A549 (cell line): Measurements from ENCODE around the gene CNKSR3. TPM values are rescaled to one million over a fixed set of nuclear protein-coding genes. Genes with fewer than 3 reads are reported as not detected.

Experiments used
- ATAC-seq, 2 experiments: fragments of 200-7000 bp in 1 of 2; fragments of >200 bp in 1 of 2; cut with Nextera tagmentation in 1 of 2; cut with Tn5 transposase in 1 of 2; 3 replicates each; pipeline versions ENCODE4 v1.8.0 to v1.9.1; 2018 to 2020; ENCODE audit warnings: mild to moderate bottlenecking in 1 of 2, moderate library complexity in 1 of 2
- CTCF ChIA-PET: fragments of 300-600 bp; sonication (Branson Sonifier 250); formaldehyde crosslinking; extraction: SDS; loops from one replicate; lab custom pipeline; 2021; ENCODE audit warnings: antibody characterized with exemption, inconsistent platforms; lab: Yijun Ruan, JAX
- POLR2A ChIA-PET: fragments of 350-600 bp; formaldehyde crosslinking; extraction: SDS; loops from one replicate; lab custom pipeline; 2021; ENCODE audit warnings: antibody characterized with exemption, inconsistent platforms; lab: Yijun Ruan, JAX
- DNase-seq, 2 experiments: peaks; one replicate each; pipeline versions ENCODE4 v3.0.0 to v3.0.0-alpha.2; 2011 to 2016; ENCODE audit warnings: low read depth in 1 of 2, low spot score in 1 of 2
- FAIRE-seq: peaks from 2 replicates; lab custom pipeline; 2011; peaks lifted over from hg19 to GRCh38; lab: Jason Lieb, UNC
- H3K27ac ChIP-seq, 2 experiments: fragments of >200 bp; sonication (Bioruptor Twin); formaldehyde crosslinking; 3 replicates each; pipeline ENCODE4 v1.5.1; 2016 to 2017
- H3K4me1 ChIP-seq: fragments of >200 bp; sonication (Bioruptor Twin); formaldehyde crosslinking; 3 replicates; pipeline ENCODE4 v1.6.1; 2016
- H3K4me2 ChIP-seq: fragments of >200 bp; sonication (Bioruptor Twin); formaldehyde crosslinking; 3 replicates; pipeline ENCODE4 v1.6.1; 2016
- H3K4me3 ChIP-seq: fragments of >200 bp; sonication (Bioruptor Twin); formaldehyde crosslinking; 3 replicates; pipeline ENCODE4 v1.5.1; 2016
- H3K9me3 ChIP-seq: fragments of >200 bp; sonication (Bioruptor Twin); formaldehyde crosslinking; 3 replicates; pipeline ENCODE4 v1.6.1; 2016
- CBX8 ChIP-seq: fragments of 200-600 bp; sonication (generic); IDR thresholded peaks from 2 replicates; pipeline ENCODE4 v1.6.1; 2016
- CEBPB ChIP-seq, 2 experiments: fragments of >200 bp in 1 of 2; sonication (Bioruptor Twin) in 1 of 2; formaldehyde crosslinking in 1 of 2; IDR thresholded peaks; 2 replicates each; pipeline ENCODE4 v1.6.1; 2012 to 2016
- CHD4 ChIP-seq: fragments of 200-600 bp; sonication (generic); IDR thresholded peaks from 2 replicates; pipeline ENCODE4 v1.6.1; 2016; ENCODE audit warnings: antibody characterized with exemption, mild to moderate bottlenecking, borderline replicate concordance
- EHF ChIP-seq: fragments of 250-450 bp; sonication (Bioruptor Pico); IDR thresholded peaks from 2 replicates; pipeline ENCODE4 v1.5.0; 2020; ENCODE audit warnings: mild to moderate bottlenecking
- ESRRA ChIP-seq: fragments of 150-350 bp; IDR thresholded peaks from 2 replicates; pipeline ENCODE4 v1.6.1; 2014; ENCODE audit warnings: mild to moderate bottlenecking, low read length, borderline replicate concordance
- FOSB ChIP-seq: fragments of 250-450 bp; sonication (Bioruptor Pico); IDR thresholded peaks from 2 replicates; pipeline ENCODE4 v1.5.0; 2020; ENCODE audit warnings: mild to moderate bottlenecking, moderate library complexity
- FOXS1 ChIP-seq: fragments of 250-450 bp; sonication (Bioruptor Pico); IDR thresholded peaks from 2 replicates; pipeline ENCODE4 v1.5.0; 2020; ENCODE audit warnings: mild to moderate bottlenecking, moderate library complexity
- GATA3 ChIP-seq: IDR thresholded peaks from 2 replicates; pipeline ENCODE4 v1.6.1; 2012; ENCODE audit warnings: borderline replicate concordance
- HEYL ChIP-seq: fragments of 250-450 bp; sonication (Bioruptor Pico); IDR thresholded peaks from 2 replicates; pipeline ENCODE4 v1.8.0; 2021; ENCODE audit warnings: mild to moderate bottlenecking, moderate library complexity
- HOXA7 ChIP-seq: fragments of 250-450 bp; sonication (Bioruptor Pico); IDR thresholded peaks from 2 replicates; pipeline ENCODE4 v1.5.0; 2020; ENCODE audit warnings: mild to moderate bottlenecking, moderate library complexity
- HOXB13 ChIP-seq: fragments of 250-450 bp; sonication (Bioruptor Pico); IDR thresholded peaks from 2 replicates; pipeline ENCODE4 v1.5.0; 2020; ENCODE audit warnings: low read depth, mild to moderate bottlenecking, moderate library complexity
- JUNB ChIP-seq: fragments of >200 bp; sonication (Bioruptor Twin); formaldehyde crosslinking; IDR thresholded peaks from 2 replicates; pipeline ENCODE4 v1.6.1; 2016
- KDM1A ChIP-seq: fragments of 200-600 bp; sonication (generic); IDR thresholded peaks from 2 replicates; pipeline ENCODE4 v1.6.1; 2016; ENCODE audit warnings: low read depth, mild to moderate bottlenecking
- NFE2L2 ChIP-seq: fragments of 150-350 bp; conservative IDR thresholded peaks from 2 replicates; pipeline ENCODE4 v1.6.1; 2014; ENCODE audit warnings: low read length
- NR3C1 ChIP-seq: fragments of >200 bp; sonication (Bioruptor Twin); formaldehyde crosslinking; IDR thresholded peaks from 3 replicates; pipeline ENCODE4 v1.6.1; 2017
- PHF8 ChIP-seq: fragments of 200-600 bp; sonication (generic); IDR thresholded peaks from 2 replicates; pipeline ENCODE4 v1.6.1; 2016; ENCODE audit warnings: low read depth, mild to moderate bottlenecking, antibody characterized with exemption, moderate library complexity, borderline replicate concordance
- POLR2A ChIP-seq: IDR thresholded peaks from 2 replicates; pipeline ENCODE4 v1.6.1; 2012; ENCODE audit warnings: mild to moderate bottlenecking, low read length
- RAD21 ChIP-seq, 2 experiments: fragments of >200 bp in 1 of 2; sonication (Bioruptor Twin) in 1 of 2; formaldehyde crosslinking in 1 of 2; IDR thresholded peaks in 1 of 2; conservative IDR thresholded peaks in 1 of 2; 2 replicates in 1 of 2; 3 replicates in 1 of 2; pipeline ENCODE4 v1.6.1; 2012 to 2018; ENCODE audit warnings: inconsistent platforms in 1 of 2
- RFX5 ChIP-seq: fragments of 450-650 bp; IDR thresholded peaks from 2 replicates; pipeline ENCODE4 v1.7.1; 2014; ENCODE audit warnings: antibody characterized with exemption, mild to moderate bottlenecking, moderate library complexity
- SREBF2 ChIP-seq: fragments of 450-650 bp; IDR thresholded peaks from 2 replicates; pipeline ENCODE4 v1.6.1; 2014; ENCODE audit warnings: mild to moderate bottlenecking, moderate library complexity
- TFCP2L1 ChIP-seq: fragments of 250-450 bp; sonication (Bioruptor Pico); IDR thresholded peaks from 2 replicates; pipeline ENCODE4 v1.5.0; 2021; ENCODE audit warnings: mild to moderate bottlenecking
- TP53 ChIP-seq: fragments of 250-450 bp; sonication (Bioruptor Pico); IDR thresholded peaks from 2 replicates; pipeline ENCODE4 v1.5.0; 2021; ENCODE audit warnings: mild to moderate bottlenecking, moderate library complexity
- ZC3H11A ChIP-seq: fragments of 450-650 bp; IDR thresholded peaks from 2 replicates; pipeline ENCODE4 v1.6.1; 2014; ENCODE audit warnings: antibody characterized with exemption, mild to moderate bottlenecking
- WGBS: methylation state at CpG from one replicate; pipeline ENCODE4 v1.1.6; 2017; ENCODE audit errors: missing lambda C conversion rate; 5-methylcytosine and 5-hydroxymethylcytosine counted together
- polyA plus RNA-seq, 4 experiments: library from polyadenylated mRNA; depleted of rRNA in 3 of 4; stranded (reverse); fragments of >200 nt; fragmentation: RNase III in 1 of 4; extraction: RNeasy Plus Mini Kit Qiagen cat#74134 plus additional on column Dnase treatment in 1 of 4; gene quantifications; 2 replicates in 3 of 4; 3 replicates in 1 of 4; pipeline ENCODE4 v1.2.3, GENCODE V29; 2011 to 2017
- TF ChIP-seq, protein P1 (sequence below): IDR thresholded peaks from 2 replicates; pipeline ENCODE4 v1.6.1; 2012
- TF ChIP-seq, protein P2 (sequence below): fragments of >200 bp; sonication (Bioruptor Twin); formaldehyde crosslinking; IDR thresholded peaks from 2 replicates; pipeline ENCODE4 v1.6.1; 2016
- TF ChIP-seq, protein P3 (sequence below): IDR thresholded peaks from 2 replicates; pipeline ENCODE4 v1.6.1; 2012

Gene CNKSR3
- polyA plus RNA-seq, 2 of the 4 experiments (the other 2 are of a cell fraction): 2.9 to 3.5 TPM

DNA sequence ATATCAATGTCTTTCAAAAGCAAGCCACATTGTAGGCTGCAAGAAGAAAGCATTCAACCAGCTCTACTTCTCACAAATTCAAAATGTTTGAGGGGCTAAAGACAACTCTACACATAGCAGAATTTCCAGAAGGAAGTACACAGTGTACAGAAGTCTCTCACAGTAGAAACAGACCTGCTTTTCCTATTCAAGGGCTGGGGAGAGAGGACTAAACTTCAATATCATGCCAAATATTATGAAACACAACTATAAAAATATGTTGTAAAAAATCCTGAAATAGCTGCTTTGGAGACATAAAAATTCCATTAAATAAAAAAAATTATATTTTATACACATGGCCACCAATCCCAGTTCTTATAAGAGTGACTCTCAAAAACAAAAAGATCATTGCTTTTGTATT, 83.0 kb downstream of the CNKSR3 start:
- H3K4me3 ChIP-seq: no peak overlapping the region
- TF ChIP-seq FOSB (CRISPR knock-in tag) (no peak), CBX8 (no peak), CHD4 (no peak), GATA3 (no peak), TP53 (no peak), KDM1A (no peak), SREBF2 (no peak), NFE2L2 (no peak), RAD21 (conservative IDR thresholded peaks at IDR 0.05 in 1 of 2, IDR thresholded peaks at IDR 0.05 in 1 of 2) (no peak), POLR2A (no peak), CEBPB (IDR thresholded peaks at IDR 0.05) (no peak), EHF (CRISPR knock-in tag) (no peak), FOXS1 (no peak)
- TF ChIP-seq, protein P1, sequence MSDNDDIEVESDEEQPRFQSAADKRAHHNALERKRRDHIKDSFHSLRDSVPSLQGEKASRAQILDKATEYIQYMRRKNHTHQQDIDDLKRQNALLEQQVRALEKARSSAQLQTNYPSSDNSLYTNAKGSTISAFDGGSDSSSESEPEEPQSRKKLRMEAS: no peak
- DNase-seq: no peak
- no peak for ATAC-seq
- H3K4me2 ChIP-seq: no peak overlapping the region
- H3K9me3 ChIP-seq: 0 out of 3 replicates have a peak, but pooled peaks cover 4% of the 10 kb centered on the region
- no peak overlapping the region for H3K27ac ChIP-seq
- CTCF ChIA-PET: interaction anchor here (1.0 kb wide), 1 partner anchor 13 kb away, joined by 8 read pairs; no protein-coding TSS in a partner anchor
- H3K4me1 ChIP-seq: peaks cover 25% of the 10 kb centered on the region
- FAIRE-seq: no peak
- POLR2A ChIA-PET: interaction anchor here (0.6 kb wide), 1 partner anchor 16 kb away, joined by 3 read pairs; no protein-coding TSS in a partner anchor

DNA sequence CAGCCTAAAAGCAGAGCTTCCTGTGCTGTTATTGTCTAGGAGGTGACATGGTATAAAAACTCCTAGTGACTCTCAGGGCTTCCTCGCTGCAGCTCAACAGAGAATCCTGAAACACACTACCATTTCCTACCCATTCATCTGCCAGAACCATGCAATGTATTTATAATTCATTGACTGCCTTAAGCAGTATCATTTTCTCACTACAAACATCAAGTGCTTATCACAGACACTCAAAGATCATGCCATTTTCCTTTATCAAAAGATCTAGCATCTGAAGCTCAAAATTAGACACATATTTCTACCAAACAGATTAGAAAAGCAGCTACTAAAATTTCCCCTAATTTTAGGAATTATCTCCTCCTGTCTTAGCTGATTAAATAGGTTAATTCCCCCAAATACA, 83.5 kb downstream of the CNKSR3 start:
- CTCF ChIA-PET: interaction anchor here (0.6 to 1.0 kb wide), 2 partner anchors 12 to 247 kb away, joined by 4 to 8 read pairs; no protein-coding TSS in a partner anchor
- ATAC-seq: no peak
- TF ChIP-seq POLR2A: no peak
- no peak for TF ChIP-seq RFX5
- no peak for TF ChIP-seq GATA3
- no peak for TF ChIP-seq SREBF2
- no peak for TF ChIP-seq TFCP2L1 (CRISPR knock-in tag)
- no peak for TF ChIP-seq TP53

DNA sequence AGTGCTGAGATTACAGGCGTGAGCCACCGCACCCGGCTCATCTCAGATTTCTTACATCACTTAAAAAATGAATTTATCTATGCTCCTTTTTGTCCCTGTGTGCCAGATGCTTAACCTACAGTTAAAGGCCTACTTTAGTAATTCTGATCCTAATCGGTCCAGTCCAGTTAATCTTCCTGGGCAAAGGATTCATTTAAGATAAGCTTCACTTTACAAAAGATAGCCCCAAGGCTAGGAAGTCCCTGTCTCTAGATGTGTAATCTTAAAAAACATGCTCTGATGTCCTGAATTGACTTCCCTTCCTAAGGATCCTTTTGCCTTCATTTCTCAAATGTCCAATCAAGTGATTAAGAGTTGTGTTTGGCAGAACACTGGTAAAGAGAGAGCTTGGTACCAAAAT, 85.5 kb downstream of the CNKSR3 start:
- TF ChIP-seq CEBPB (IDR thresholded peaks at IDR 0.05) (no peak), RFX5 (no peak), GATA3 (no peak), FOXS1 (no peak)
- Histone ChIP-seq H3K9me3 (no peaks in the 10 kb centered on the region), H3K4me1 (peaks cover 13% of the 10 kb centered on the region), H3K27ac (no peak overlapping the region), H3K4me2 (no peak overlapping the region), H3K4me3 (no peak overlapping the region)
- ATAC-seq (no peak), DNase-seq (no peak), FAIRE-seq (no peak)
- ChIA-PET POLR2A (no interaction called here), CTCF (no interaction called here)
- 89% methylated on average over 4 of the region's 4 CpGs for WGBS

More for the DNA sequence above, 83.5 kb downstream of the CNKSR3 start:
- no peak overlapping the region for H3K4me2 ChIP-seq
- WGBS: 89% methylated on average over 1 of the region's 1 CpG
- no peak overlapping the region for H3K4me3 ChIP-seq
- peaks cover 25% of the 10 kb centered on the region for H3K4me1 ChIP-seq
- no peak for FAIRE-seq
- no peak for DNase-seq
- POLR2A ChIA-PET: interaction anchor here (0.6 kb wide), 1 partner anchor 16 kb away, joined by 3 read pairs; no protein-coding TSS in a partner anchor
- H3K27ac ChIP-seq: no peak overlapping the region
- H3K9me3 ChIP-seq: 0 out of 3 replicates have a peak, but pooled peaks cover 2% of the 10 kb centered on the region

DNA sequence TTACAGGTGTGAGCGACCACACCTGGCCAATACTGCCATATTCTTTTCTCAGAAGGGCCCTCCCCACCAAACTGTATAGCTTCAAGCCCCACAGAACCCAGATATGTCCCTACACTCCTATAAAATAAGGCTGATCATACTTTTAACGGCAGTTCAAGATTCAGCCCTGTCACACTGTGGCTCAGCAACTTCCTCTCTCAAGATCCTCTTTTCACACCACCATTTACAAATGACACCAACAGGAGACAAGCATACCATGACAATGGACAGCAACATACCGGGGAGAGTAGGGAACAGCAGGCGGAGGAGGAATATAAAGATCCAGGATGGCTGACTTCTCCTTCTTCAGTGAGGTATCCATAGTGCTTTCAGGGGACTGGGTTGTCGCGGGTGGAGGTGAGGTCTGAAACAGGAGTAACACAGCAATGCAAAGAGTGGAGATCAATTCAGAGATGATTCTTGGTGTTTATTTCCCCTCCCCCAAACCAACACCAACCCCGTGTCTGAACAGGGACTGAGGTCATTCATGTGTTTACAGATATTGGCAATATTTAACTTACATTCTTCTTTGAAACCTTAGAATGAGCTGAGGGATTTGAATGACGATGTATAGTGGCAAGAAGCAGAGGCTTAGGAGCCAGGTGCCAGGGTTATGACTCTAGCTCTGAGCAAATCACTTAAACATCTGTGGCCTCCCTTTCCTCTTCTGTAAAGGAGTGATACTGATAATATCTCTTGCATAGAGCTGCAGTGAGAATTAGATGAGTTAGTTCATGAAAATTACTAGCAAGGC, 96.3 kb downstream of the CNKSR3 start:
- ATAC-seq: peak; percentile 37 to 72; a peak in 3 of 6 replicates
- peak overlapping the region; percentile 74 to 94 for H3K27ac ChIP-seq
- H3K4me1 ChIP-seq: peaks cover 56% of the 10 kb centered on the region
- no peak overlapping the region for H3K4me3 ChIP-seq
- POLR2A ChIA-PET: no interaction called here
- CTCF ChIA-PET: interaction anchor here (0.9 to 2.0 kb wide), 4 partner anchors 13 to 96 kb away, joined by 3 to 8 read pairs (median 5); partner anchors contain the start of gene CNKSR3
- 44% methylated on average over 8 of the region's 8 CpGs for WGBS
- H3K9me3 ChIP-seq: no peaks in the 10 kb centered on the region
- peak; percentile 18 to 74 for DNase-seq
- peak overlapping the region; percentile 87 for H3K4me2 ChIP-seq
- FAIRE-seq: no peak
- TF ChIP-seq, protein P2, sequence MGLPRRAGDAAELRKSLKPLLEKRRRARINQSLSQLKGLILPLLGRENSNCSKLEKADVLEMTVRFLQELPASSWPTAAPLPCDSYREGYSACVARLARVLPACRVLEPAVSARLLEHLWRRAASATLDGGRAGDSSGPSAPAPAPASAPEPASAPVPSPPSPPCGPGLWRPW: no peak
- TF ChIP-seq PHF8 (no peak), NR3C1 (no peak), TFCP2L1 (CRISPR knock-in tag) (no peak), ESRRA (no peak), JUNB (no peak; the same call in 1 of the 2 replicates), RFX5 (no peak), ZC3H11A (no peak), GATA3 (peak; percentile 80; the same call in 1 of the 2 replicates), HOXA7 (no peak), HEYL (CRISPR knock-in tag) (no peak), HOXB13 (no peak)
- TF ChIP-seq, protein P3, sequence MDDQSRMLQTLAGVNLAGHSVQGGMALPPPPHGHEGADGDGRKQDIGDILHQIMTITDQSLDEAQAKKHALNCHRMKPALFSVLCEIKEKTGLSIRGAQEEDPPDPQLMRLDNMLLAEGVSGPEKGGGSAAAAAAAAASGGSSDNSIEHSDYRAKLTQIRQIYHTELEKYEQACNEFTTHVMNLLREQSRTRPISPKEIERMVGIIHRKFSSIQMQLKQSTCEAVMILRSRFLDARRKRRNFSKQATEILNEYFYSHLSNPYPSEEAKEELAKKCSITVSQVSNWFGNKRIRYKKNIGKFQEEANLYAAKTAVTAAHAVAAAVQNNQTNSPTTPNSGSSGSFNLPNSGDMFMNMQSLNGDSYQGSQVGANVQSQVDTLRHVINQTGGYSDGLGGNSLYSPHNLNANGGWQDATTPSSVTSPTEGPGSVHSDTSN: no peak
